Measurements from ENCODE around the gene LPP.

The LPP gene

DNA sequence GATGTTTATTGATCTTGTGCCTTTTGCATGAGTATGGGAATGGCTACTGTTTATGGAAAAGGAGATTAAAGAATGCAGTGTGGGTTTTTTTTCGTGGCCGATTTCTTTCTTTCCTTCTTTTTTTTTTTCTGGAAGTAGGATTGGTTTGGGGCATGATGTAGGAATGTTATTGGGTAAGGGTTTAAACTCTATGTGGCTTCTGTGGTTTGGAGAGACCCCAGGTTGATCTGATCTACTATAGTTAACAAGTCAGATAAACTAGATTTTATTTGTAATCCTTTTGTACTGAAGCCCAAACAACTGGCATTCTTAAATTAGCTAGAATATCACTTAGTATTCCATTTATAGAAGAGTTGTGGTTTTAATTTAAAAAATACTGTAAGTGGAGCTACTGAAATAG is 304.8 kb downstream of the LPP start:
- no peak for DNase-seq

DNA sequence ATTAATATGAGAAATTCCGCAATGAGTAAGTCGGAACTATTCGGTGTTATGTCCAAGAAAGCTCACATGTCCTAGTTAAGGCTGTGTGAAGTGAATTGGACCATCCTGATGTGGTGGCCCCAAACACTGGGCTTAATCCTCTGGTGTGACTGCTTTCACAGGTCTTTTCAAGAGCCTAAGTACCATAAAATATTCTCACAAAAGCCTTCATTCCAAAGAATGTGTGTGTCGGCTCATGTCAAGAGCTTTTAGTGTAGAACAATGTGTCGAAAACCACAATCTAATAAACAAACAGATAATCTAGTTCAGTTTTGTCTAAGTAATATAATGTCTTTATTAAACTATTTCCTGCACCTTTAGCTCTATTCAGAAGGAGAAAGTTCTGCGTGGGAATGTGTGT is 311.4 kb downstream of the LPP start:
- no peak for DNase-seq

DNA sequence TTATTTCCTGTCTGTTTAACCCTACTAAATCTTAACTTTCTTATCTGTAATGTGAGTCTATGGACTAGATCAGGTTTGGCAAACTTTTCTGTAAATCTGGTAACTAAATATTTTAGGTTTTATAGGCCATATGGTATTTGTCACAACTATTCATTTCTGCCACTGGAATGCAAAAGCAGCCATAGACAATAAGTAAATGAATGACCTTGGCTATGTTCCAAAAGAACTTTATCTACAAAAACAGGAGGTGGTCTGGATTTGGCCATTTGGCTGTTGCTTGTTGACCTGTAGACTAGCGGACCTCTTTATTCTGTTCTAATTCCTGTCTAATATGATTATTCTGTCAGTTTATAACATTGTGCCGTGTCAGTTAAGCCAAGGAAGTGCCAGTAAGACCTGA is 314.2 kb downstream of the LPP start:
- DNase-seq, result no peak

DNA sequence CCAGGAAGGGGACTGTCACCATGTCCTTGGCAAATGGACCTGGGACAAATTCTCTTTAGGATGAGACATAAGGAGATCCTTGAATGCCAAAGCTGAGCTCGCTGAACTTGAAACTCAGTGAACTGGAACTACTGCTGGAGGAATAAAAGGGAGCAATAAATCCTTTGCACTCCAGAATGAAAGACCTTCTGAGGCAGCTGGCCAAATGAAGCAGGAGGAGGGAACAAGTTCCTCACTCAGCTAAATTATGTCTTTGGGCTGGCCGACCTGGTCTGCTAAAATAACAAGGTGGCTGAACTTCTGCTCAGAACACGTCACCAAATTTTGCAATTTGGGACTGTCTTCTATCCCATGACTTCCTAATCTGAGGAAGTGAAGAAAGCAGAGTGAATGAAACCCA is 314.7 kb downstream of the LPP start:
- DNase-seq, result no peak

DNA sequence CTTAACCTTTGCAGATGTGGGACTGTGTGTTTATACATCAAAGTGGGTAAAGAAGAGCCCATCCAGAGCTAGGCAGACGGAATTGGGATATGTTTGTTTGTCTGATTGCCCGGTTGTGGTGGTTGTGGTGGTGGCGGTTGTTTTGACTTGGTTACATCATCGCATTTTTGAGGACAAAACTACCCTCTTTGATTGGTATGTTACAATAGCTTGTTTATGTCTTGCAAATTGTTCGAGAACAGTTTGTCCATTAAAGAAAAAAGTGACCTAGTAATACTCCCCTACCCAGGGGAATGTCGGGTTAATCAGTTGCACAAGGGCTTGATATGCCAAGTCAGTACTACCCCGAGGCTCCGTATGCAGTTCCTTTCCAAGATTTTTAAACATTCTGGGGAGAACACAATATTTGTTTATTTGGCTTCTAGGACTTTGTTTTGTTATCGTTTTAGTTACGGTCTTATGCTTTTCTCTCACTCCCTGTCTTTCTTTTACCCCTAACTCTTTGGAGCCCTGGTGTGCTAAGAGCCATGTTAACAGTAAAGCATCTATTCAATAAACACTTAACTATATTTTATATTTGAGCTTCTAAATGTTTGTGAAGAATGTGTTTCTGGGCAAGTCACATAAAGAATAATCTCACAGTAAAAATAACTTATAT is 315.4 kb downstream of the LPP start:
- DNase-seq, result no peak

DNA sequence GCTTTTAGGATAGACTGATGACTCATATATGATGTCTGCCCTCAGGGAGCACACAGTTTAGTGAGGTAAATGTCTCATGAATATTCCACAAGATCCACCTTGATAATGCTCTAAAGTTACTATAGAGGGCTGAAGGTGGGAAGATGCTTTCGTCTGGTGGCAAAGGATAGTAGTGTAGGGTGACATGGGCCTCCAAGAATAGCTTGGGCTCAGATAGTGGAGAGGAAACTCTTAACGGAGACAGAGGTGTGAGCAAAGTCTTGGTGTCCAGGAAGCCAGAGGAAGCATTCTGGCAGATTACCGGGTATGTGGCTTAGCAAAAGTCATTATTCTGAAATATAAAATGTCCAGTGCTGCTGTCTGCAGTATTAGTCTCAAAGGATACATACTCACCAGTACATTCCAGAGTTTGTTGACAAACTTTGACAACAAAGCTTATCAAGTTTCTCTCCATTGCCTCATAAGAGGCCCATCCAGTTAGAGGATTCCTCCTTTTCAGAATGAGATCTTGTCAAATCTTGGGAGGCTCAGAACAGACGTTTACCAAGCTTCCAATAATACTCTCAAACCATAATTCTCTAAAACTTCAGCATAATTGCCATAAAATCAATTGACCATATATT is 316.7 kb downstream of the LPP start:
- DNase-seq, result no peak

DNA sequence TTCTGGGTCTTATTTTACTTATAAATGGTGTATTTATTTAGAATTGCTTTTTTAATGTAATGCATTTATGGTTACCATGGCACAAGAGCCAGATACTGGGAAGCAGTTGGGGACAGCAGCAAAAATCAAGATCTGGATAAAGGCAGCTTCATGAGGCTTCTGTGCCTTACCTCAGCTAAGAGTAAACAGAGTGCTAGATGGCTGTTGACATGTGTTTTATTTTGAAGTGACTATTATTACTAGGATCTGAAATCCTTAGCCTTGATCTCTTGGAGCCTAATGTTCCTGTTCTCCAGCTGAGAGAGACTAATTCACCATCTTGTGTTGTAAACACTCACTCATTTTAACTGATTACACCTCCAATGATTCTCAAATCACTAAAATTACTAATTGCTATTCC is 317.8 kb downstream of the LPP start:
- no peak for DNase-seq

DNA sequence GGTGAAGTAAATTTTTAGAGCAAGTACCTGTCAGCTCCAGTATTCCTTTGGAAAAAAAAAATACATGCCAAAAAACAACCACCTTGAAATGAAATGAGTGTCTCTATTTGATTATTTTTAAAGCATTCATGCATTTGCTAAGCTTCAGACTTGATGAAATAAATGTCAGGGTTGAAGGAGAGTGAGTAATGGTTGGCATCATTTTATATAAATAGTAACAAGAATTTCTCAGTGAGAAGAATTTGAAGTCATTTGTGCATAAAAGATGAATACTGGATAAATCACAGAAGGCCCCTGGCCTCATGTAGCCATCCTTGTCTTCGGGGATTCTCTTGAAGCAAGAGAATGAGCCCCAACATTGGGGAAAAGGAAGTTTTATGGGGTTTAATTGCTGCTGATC is 318.4 kb downstream of the LPP start:
- no peak for DNase-seq

DNA sequence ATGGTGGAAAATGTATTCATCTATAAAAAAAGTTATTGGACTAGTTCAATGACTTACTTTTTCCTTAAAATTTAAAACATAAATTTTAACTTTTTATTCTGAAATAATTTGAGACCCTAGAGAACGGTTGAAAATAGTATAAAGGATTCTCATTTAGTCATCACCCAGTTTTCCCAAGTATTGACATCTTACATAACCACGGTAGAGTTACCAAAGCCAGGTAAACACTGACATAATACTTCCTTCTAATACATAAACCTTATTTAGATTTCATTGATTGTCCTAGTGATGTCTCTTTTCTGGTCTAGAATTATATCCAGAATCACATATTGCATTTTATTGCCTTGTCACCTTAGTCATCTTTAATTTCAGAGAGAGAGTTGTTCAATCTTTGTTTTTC is 319.1 kb downstream of the LPP start:
- DNase-seq, result no peak

DNA sequence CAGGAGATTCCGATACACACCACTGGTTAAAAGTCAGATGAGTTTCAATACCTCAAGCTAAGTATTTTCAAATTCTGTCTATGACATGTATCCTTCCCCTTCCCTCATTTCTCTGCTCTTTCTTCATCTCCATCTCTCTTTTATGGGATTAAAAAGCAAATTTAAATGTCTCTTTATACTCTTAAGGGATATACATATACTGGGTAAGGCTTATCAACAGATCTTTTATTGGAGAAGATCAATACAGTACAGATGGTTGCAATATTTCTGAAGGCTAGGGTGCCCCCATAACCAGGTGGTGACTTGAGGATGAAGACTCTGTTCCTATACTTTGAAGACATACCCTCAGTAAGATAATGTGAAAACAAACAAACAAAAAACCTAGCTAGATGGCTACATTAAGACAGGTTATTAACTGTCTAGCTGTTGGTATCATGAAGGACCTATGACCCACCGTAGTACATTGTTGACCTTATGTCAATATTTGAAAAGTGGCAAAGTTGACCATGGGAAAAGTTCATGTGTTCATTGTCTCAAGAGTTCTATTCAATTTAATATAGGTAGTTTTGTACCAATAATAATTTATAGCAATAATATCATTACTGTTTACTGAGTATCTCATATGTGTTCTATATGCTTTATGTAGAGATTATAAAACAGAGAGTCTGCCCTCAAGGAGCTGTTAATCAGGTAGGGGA is 319.8 kb downstream of the LPP start:
- DNase-seq, result no peak

DNA sequence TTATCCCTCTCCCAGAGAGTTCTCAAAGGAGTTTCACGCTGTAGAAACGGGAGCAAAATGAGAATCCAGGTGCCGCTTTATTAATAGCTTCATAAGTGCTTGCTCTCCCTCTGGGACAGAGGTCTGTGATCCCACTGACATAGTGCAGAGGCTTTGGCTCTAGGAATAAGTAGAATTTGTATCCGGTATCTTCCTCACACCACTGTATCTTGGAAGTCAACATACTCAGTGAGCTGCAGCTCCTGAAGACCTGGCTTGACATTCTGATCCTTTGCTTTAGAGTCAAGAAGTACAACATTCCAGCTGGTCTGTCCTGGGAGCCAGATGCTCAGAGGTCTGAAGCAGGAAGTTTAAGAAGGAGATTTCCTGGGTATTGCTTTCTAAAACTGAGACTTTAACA is 323.0 kb downstream of the LPP start:
- no peak for DNase-seq

DNA sequence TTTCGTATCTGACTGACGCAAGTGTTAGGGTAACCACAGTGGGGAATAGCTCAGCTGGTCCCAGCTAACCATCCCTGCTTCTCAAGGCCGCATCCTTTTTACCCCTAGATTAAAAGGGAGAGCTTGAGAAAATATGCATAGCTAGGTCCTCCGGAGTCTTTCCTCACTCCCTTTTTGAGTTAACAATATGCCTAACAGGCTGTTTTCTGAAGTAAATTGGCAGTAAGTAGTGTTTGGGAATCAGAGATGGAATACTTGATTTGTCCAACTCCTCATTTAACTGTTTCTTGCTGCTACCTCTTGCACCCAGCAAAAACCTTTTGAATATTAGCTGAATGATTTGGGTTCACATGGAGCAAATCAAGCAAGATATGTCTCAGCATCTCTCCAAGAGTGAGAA is 326.1 kb downstream of the LPP start:
- DNase-seq, result no peak

DNA sequence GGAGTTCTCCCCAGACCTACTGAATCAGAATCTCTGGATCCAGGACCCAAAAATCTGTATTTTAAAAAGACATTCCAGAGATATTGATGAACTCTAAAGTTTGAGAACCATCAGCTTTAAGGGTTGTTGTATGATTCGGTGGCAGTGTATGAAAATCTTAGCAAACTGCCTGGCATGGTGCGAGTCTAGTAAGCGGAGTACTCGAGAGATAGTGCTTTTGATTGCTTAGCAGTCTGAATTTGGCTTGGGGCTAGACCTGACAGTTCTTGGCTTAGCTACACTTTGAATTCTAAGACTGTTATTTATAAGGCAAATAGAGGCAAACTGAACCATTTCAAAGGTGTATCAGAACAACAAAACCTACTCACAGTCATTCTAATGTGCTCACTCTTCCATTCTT is 329.0 kb downstream of the LPP start:
- no peak for DNase-seq

DNA sequence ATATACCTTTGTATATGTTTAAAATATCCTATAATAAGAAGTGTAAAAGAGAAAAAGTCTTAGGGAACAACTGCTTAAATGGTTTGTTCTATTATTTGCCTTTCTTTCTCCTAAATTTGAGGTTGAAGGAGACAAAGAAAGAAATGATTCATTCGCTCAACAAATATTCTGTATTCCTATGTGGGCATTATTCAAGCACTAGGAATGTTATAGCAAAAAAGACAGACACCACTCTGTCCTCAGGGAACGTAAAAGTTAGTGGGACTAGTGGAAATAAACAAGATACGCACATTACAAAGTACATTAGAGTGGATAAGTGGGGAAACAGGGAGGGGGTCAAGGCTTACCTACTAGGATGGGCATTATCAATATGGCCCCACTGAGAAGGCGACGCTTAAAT is 332.2 kb downstream of the LPP start:
- no peak for DNase-seq

DNA sequence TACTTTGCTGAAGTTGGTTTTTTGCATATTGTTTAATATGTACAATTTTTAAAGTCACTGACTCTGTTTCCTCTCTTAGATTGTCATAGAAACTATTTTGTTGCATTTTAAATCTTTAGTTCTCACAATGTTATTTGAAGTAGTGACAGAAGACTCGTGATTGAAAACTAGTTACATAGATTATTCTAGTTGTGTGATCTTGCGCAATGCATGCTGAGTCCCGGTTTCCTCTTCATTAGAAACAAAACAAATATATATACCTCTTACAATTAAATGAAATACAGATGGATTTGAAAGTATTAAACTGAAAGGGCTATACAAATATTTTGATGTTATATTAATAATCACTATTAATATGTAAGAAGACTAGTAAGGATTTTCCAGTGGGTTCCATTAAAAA is 333.0 kb downstream of the LPP start:
- DNase-seq, result no peak

DNA sequence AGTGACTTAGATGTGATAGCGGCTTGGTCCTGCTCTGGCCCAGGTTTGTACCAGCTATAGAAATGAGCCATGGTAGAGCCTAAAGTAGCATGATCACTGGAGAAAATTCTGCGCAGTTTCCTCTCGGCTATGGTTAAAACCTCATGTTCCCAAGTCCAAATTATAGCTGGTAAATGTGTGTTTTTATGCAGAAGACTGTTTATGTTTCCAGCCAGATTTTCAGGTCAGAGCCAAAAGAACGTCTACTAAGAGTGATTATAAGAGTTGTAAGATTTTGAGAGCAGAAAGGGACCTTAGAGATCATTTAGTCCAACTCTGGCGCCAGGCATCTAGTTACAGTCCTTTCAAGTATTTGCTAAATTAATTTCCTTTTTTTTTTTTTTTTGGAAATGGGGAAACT is 333.7 kb downstream of the LPP start:
- DNase-seq, result no peak

DNA sequence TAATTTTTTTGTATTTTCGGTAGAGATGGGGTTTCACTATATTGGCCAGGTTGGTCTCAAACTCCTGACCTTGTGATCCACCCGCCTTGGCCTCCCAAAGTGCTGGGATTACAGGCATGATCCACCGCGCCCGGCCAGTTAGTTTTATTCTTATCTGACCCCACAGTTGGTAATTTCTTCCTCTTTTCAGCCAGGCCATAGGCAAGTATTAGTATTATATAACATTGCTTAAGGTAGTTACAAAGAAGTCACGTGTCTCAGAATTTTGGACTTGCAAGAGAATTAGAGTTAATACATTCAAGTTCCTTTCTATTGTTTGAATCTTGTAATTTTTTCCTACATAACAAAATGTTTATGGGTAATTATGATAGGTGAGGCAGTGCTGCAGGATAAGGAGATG is 334.8 kb downstream of the LPP start:
- DNase-seq, result no peak

DNA sequence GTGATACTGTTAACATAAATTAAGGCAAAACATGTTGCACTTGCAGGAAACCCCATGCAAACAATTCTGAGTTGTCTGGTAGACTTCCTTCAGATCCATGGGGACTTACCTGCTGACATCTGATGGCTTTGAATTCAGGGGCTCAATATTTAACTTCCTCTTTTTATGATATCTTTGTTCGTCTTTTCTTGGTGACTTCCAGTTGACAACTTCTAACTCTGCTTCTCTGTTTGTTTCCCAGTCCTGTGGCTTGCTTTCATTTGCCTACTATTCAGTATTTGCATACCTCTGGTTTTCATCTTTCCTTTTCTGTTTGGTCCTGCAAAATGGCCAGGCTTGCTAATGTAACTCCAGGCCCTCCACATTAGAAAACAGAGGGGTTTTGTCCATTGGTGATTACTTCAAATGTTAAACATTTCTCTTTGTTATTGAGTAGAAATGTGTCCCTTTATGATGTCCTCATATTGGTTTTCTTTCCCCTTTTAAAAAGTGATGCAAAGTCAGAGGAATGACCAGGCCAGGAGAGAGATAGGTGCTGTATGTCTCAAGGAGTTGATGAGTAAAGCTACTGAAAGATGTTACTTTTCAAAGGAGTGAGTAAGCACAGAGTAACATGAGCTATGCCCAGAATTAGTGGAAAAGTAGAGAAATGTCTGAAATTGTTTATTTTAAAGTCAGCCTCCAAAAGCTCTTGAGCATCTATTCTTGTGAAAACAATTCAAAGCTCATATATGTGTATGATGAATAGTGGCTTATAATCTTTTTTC is 335.9 kb downstream of the LPP start:
- no peak for DNase-seq

DNA sequence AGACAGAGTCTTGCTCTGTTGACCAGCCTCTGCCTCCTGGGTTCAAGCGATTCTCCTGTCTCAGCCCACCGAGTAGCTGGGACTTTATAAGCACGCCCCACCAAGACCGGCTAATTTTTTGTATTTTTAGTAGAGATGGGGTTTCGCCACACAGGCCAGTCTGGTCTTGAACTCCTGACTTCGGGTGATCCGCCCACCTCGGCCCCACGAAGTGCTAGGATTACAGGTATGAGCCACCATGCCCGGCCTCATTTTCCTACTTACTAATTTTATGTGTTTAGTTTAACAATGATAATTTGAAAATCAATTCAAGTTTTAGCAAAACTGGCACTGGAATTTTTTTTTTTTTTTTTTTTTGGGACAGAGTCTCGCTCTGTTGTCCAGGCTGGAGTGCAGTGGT is 336.5 kb downstream of the LPP start:
- no peak for DNase-seq

DNA sequence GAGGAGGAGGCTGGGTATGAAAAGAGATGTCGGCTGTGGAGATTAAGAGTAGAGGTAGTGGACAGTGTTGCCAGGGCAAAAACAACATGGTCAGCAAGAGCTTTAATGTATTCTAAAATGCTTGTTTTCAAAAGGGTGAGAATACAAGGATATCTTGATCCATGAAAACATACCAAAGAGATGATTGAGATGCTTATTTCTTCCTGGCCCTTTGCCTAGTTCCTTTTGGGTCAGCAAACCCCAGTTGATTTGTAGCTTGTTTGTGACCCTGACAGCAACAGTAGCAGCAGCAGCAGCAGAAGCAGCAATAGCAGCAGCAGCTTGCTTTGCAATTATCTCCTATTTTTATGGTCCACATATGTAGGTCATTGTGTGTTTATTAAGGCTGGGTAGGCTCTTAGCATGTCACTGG is 337.3 kb downstream of the LPP start:
- DNase-seq, result no peak

DNA sequence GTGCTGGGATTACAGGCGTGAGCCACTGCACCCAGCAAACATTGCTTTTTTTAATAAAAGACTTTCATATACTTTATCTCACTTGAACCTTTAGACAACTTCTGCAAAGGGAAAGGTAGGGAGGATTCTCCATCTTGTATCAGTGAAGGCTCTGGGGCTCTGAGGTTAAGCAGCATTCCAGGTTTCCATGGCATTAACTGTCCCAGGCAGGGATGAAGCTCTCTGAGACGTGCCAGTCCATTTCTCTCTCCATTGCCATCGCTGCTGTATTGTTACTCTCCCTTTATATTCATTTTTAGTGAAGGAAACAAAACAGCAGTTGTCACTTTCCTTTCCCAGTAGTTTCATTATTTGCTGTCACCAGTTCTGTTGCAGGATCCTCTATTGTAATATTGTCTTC is 342.4 kb downstream of the LPP start:
- DNase-seq, result no peak

DNA sequence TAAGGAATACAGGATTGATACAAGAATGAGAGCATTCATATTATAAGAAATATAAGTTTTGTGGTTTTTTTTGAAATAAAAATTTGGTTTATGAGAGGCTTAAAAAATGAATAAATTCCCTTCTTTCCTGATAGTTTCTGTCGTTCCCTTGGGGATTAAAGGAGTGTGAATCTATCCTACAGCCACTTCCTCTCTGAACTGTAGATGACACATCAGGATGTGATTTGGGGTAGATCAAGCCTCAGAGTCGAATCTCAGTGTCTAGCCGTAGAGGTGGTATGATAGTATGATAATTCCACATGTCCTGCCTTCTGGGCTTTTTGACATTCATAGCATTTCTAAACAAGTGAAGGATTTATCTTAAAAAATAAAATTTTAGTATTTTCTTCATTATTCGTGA is 343.1 kb downstream of the LPP start:
- DNase-seq, result no peak

DNA sequence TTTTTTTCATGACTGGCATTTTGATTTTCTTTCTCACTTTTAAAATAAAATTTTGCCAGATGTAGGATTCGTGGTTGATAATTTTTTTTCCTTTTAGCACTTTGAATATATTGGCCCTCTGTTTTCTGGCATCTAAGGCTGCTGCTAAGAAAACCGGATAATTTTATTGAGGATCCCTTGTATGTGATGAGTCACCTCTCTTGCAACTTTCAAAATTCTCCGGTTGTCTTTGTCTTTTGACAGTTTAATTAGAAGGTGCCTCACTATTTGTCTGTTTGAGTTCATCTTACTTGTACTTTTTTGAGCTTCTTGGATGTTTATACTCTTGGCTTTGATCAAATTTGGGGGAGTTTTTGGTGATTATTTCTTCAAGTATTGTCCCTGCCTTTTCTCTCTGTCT is 349.7 kb downstream of the LPP start:
- no peak for DNase-seq

DNA sequence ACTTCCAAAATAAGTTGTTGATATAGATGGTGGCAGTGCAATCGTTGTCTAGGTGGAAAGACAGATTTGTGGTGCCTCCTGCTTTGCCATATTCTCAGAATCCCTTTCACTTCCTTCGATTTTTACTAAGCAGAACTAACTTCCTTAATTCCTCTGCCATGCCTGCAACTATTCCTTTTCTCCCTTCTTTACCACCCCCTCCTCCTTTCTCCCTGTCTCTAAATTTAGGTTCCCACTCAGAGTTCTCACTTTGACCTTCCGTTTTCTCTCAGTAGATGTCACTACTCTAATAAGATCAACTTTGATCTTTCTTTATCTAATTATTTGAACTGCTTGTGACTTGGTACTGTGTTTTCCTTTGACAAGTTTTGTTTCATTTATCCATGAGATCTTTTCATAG is 351.2 kb downstream of the LPP start:
- DNase-seq, result no peak
